HG02588 (cell line): ENCODE data around the gene HVCN1.

ENCODE experiments used
- ATAC-seq: cut with Tn5 transposase; IDR thresholded peaks from one replicate; pipeline ENCODE4 v1.9.1; 2021; ENCODE audit warnings: mild to moderate bottlenecking, moderate library complexity; ENCODE audit not compliant: unreplicated experiment

Gene HVCN1

DNA sequence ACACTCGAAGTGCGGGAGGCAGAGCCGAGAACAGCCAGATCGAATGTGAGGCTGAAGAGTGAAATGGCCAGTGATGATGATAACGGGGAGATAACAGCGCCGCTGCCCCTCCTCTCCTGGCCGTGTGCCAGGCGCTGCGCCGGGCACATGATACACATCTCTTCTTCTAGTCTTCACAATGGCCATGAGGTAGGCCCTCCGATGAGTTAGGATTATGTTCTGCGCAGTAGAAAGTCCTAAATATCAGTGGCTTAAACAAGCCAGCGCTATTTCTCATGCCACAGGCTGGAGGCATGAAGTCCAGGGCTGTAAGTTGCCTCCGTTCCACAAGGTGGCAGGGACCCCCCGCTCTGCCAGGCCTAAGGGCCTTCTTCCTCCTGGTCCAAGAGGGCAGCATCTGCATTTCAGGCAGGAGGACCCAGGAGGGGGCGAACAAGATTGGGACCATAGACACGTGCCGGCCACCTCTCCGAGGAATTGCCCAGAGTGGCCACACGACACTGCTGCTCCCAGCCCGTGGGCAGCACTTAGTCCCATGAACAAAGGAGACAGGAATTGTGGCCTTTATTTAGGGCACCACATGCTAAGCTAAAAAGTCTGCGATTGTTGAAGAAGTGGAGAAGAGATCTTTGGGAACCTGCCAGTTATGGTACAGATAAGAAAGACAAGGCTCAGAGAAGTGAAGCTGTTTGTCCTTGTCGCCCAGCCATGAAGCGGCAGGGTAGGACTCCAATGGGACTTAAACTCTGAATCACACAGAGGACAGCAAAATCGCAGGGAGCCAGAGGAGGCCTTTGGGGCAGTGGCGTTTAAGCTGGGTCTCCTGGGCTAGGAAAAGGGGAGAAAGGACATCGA lies 10.9 kb upstream of the HVCN1 start:
- no peak for ATAC-seq

DNA sequence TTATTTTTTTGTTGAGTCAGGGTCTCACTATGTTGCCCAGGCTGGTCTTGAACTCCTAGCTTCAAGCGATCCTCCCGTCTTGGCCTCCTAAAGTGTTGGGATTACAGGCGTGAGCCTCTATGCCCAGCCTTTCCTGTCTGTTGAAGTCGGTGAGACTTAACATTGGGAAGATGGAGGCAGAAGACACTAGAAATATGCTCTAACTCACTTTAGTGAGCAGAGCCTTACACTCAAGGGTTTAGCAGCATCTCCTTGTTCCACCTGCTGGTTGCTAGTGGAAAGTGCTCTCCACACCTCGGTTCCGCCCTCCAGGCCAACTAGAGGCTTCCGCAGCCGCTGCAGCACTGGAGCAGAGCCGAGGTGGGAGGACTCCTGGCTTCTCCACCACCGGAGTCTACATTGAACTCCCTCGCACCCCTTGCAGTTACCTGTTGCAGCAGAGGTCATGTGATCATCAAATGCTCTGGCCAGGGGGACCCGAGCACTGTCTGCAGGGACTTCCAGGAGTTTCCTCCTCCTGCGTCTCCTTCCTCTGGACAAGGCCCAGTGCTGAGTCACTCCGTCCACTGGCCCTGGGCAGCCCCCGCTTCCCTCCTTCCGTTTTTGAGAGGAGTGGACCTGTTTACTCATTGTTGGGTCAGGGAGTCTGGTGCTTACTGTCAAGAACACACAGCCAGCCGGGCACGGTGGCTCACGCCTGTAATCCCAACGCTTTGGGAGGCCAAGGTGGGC lies 9.4 kb upstream of the HVCN1 start:
- peak; percentile 76 for ATAC-seq

DNA sequence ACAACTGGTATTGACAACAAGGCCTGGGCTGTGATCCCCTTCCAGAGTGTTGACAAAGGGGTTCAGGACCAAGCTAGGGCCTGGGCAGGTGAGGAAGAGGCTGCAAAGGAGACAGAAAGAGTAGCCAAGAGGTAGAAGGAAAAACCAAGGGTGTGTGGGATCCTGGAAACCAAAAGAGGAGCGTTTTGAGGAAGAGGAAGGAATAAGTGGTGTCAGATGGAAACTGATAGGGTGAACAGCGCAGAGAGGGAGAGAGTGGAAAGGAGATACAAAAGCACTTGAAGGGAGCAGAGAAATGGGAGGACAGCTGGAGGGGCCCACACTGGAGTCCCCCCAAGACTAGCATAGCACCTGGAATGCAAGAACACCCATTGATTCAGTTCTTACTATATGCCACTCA lies 8.3 kb upstream of the HVCN1 start:
- no peak for ATAC-seq

DNA sequence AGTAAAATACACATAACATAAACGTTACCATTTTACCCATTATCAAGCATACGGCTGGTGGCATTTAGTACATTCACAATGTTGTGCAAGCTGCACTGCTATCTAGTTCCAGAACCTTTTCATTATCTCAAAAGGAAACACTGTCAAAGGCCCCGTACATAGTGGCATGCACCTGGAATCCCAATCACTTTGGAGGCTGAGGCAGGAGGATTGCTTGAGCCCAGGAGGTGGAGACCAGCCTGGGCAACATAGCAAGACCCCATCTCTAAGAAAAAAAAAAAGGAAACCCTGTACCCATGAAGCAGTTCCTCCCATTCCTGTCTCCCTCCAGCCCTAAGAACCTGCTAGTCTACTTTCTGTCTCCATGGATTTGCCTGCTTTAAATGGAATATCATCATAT lies 7.4 kb upstream of the HVCN1 start:
- ATAC-seq, result no peak

DNA sequence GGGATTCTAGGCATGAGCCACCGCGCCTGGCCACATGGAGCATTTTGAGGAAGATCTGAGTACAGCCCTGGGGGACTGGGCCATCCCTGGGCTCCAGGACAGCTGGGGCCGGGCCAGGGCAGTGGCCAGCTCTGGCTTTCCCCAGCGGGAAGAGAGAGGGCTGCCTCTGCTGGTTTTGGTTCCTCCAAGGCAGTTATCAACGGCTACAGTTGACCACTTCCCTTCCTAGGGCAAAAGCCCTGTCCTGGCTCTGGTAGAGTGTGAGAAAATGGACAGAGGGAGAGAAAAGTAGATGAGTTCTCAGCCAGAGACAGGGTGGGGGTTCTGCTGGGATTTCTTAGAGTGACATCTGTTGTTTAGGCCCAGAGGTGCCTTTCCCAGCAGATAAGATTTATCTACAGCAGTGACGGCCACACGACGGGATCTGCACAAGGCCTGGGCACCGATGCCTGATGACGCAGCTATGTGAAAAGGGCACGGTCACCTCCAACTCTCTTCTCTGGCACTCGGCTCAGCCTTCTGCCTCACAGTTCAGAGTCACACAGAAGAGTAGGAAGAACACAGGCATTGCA lies 5.5 kb upstream of the HVCN1 start:
- ATAC-seq, result no peak

DNA sequence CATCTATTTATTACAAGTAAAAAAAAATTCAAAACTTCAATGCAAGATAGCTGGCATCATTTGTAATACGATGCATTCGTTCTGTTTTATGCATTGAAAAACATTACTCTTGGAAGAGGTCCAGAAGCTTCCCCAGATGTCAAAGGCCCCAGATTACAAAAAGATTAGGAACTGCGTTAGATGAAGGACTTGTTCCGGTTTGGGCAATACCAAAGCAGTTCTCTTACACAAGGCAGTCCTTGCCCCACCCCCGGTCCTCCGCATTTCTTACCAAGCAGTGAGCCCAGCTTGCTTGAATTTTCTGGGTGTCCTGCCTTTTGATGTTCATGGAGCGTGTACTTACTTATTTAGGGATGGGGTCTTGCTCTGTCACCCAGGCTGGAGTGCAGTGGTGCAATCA lies 4.8 kb upstream of the HVCN1 start:
- no peak for ATAC-seq

DNA sequence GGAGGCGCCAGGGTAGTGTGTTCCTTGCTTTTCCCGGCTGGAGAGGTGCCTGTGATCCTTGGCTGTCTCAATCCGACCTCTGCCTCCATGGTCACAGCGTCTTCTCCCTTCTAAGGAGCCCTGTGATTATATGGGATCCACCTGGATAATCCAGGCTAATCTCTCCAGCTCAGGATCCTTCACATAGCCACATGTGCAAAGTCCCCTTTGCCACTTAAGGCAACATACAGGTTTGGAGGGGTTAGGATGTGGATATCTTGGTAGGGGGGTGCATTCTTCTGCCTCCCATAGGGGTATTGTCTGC lies 1.2 kb upstream of the HVCN1 start:
- ATAC-seq, result no peak

DNA sequence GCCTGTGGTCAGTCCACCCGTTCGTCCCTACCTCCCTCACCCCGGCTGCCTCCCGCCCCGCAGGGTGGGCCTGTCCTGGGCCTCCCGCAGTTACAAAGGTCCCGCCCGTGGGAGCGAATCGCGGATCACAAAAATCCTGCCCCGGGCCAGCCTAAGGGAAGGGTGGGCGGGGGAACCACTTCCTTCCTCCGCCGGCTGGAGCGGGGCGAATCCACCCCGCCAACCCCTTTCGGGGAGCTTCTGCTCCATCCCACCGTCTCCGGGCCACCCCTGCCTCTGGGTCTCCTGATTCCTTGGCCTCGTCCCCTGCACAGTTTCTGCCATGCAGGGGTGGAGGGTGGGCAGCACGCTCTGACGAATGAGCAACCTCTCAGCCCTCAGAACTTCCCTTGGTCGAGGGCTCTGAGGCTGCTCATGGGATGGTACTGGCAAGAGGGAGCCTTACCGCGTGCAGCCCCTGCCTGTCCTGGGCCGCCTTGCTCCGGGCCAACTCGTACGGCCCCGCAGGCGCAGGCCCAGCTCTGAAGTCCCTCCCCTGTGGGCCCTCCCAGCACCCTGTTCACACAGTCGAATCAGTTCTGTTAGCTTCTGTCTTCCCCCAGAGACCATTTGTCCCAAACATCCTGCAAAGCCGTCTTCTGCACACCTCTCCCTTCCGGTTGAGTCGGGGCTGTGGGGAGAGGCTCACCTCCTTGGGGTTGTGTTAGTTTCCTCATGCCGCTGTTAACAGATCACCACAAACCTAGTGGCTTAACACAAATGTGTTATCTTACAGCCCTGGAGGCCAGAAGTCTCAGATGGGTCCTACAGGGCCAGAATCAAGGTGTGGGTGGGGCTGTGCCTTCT lies 589 bp upstream of the HVCN1 start:
- ATAC-seq, result no peak

DNA sequence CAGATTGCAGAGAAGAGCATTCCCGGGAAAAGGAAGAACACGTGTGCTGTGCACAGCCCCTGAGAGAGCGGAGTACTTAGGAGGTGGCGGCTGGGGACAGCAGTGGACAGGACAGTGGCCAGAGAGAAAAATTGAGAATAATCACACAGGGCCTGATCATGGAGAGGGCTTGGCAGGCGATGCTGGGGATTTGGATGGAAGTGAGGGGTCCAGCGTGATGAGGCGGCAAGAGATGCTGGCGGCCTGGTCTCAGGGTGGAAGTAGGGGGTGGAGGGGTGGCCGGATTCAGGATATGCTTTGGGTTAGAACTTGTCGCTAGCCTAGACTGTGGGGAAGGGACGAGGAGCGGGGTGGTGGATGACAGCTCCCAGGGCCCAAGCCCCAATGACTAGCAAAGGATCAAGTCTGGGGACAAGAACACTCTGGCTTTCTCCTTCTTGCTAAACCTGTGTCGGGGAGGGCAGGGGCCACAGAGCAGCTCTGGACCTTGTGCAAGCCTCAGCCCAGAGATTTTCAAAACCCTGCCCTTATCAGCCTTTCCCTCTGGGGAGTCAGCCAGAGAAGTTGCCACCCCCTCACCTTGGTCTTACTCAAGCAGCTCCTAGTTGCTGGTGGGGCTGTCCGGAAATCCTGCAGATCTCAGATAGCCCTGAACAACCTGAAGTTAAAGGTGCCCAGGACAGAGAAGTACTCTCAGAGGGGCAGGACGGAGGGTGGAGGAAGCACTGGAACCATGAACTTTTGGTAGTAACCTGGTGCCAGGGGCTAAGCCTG lies 1.3 kb downstream of the HVCN1 start:
- no peak for ATAC-seq

DNA sequence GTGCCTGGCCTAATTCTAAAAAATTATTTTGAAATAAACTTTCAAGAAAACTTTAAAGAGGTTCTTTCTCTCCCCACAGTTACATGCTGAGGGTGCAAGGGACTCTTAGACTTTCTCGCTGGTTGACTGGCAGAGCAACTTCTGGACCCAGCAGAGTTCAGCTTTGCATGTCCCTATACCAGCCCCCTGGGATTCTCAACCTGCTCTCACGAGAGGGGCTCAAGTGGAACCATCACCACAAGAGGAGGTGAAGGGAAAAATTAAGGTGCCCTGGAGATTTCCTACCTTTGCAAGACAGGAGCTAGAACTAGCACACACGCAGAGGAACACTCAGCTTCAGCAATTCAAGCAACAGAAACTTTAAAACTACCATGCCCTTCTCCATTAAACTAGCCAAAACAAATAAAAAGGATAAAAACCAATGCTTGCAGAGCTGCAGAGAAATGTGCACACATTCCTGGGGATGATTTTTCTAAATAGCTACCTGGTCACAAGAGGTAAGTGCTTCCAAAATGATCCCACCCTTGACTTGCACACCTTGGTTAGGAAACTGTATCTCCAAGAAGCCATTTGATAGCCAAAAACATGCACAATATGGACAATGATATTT lies 2.5 kb downstream of the HVCN1 start:
- ATAC-seq, result no peak

DNA sequence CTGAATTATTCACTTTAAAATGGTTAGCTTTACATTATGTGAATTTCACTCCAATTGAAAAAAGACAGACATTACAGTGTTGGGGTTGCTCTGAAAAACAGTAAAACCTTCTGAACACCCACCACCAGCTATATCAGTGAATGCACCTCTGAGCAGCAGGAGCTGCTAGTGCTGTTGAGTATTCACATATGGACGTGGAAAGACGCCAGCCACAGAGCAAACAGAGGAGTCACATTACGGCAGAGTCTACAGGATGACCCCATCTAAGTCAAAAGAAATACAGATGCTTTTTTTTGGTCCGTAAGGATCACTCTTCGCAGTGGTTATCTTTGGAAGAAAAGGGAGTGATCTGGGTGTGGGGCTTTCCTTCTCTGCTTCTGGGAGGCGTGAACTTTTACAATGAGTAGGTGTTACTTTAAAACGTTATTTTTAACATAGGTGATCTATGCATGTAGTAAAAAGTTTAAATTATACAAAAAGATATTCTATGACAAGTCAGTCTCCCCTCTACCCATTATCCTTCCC lies 4.5 kb downstream of the HVCN1 start:
- ATAC-seq, result no peak

DNA sequence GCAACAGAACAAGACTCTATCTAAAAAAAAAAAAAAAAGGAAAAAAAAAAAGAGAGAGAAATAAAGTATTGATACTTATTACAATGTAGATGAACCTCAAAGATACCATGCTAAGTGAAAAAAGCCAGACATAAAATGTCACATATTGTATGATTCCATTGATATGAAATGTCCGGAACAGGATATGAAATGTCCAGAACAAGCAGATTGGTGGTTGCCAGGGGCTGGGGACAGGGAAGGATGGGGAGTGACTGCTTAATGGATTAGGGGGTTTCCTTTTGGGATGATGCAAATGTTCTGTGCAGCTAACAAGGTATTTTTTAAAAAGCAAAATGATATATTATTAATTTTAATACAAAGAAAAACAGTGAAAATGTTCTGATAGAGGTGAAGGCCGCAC lies 5.0 kb downstream of the HVCN1 start:
- ATAC-seq, result no peak

DNA sequence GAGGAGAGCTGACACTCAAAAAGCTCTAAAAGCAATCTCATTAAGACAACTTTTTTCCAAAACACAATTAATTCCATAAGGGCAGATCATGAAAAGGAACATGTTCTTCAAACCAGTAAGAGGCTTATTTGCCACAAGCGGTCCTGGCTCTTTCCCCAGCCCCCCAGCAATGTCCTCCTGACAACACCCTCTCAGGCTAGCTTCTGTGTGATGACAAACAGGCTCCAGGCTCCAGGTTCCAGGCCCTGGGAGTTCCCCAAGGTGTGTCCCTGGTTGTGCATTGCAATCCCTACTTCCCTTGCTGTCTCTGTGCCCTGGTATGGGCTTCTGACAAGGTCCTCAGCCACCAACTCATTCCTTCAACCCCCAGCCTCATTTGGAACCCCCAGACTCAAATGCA lies 8.9 kb downstream of the HVCN1 start:
- ATAC-seq, result no peak

DNA sequence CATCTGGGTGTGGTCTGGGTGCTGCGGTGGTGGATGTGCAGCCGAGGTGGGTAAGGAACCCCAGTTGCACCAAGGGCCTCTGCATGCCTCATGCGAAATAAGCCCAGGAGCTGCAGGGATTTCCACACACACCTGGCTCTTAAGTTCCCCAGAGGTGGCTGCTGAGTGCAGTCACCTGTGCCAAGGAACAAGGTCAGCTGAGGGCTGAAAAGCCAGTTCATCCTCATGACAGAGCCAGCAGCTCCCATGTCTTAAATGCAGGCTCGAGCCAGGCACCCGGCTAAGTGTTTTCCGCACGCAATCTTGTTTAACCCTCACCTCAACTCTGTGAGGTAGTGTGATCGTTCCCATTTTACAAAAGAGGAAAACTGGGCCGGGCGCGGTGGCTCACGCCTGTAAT lies 9.7 kb downstream of the HVCN1 start:
- no peak for ATAC-seq

DNA sequence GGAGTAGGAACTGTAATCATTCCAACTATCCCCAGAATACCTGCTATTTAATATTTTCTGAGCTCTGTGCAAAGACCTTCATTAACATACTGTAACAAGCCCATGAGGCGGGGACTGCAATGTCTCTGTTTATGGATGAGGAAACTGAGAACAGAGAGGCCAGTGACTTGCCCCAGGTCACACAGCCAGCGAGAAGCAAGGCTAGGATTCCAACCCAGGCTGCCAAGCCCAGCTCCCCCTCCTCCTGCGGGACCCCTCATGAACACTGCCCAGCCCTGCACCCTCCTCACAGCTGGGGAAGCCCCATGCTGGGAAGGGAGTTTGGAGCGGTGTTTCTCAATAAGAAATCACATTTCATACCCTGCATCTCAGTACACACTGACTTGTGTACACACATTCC lies 10.9 kb downstream of the HVCN1 start:
- no peak for ATAC-seq

DNA sequence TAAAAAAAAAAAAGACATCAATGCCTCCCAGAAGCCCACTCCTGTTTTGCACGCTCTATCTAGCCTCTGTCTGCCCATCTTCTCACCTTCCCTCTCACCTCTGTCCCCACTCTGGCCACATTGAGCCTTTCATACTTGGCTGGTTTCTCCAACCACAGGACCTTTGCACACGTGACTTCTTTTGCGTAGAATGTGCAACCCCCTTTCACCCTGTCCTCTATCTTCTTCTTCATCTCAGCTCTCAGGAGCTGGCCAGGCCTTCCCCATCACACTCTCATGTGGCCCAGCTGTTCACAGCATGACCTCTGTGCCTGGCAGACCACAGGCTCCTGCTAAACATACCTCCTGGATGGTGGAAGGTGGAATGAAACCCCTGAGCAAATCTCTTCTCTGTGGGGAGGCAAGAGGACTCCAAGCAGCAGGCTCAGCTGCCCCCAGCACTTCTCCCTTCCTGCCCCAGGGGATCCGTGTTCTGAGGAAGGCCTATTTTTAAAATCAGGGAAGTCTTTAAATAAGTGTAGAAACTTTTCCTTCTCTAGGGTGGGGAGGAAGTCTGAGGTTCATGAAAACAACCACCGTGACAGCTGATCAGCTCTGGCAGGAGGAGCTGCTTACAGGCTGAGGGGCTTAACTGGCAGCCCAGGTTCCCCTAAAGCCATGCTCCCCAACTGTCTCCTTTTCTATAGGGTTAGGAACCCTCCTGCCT lies 11.6 kb downstream of the HVCN1 start:
- peak; percentile 76 for ATAC-seq

DNA sequence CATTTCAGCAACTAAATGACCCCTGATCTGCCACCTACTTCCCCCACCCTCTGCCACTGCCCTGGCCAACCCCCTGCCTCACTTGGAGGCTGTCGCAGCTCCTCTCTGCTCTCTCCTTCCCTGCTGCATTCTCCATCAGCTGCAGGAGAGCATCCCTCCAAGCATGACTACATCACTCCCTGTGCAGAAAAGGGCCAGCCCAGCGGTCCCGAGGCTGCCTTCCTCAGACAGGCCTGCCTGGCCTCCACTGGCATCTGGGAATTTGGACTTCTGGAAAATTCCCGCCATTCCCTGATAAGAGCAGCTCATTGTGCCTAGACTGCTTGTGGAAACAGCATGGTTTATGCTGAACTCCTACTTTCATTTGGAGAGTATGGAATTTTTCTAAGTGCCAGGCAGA lies 12.7 kb downstream of the HVCN1 start:
- ATAC-seq, result no peak

DNA sequence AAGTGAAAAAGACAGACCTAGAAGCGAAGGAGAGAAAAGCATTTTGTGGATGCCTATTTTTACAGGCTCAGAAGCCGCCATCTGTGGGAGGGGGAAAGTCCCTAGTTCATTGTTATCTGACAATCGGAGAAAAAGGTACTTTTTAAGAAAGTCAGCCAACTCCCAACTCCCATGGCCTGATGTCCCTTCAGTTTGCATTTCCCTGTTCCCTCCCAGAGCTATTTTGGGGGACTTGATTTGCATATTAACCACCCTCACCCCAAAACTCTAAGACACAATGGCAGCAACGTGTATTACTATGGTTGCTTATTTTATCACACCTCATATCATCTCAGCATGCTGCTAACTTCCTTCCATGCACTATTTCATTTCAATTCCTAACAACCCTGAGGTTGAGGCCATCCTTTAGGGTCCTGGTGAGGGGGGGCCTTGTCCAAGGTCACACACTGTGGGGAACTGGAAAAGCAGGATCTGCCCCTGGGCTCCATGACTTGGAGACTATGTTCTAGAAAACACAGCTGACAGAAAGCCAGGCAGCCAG lies 18.7 kb downstream of the HVCN1 start:
- peak; percentile 43 for ATAC-seq

DNA sequence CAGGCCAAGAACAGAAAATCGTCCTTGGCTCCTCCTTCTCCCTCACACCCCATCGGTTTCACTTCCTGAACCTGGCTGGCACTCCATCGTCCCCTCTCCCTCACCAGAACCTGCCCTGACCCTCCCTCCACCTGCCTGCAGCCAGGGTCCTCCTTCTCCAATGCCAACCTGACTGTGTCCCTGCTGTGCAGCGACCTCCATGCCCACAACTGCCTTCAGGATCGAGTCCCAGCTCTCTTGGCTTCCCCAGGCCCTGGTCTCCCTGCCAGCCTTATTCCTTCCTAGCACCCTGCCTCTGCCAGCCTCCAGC lies 19.8 kb downstream of the HVCN1 start:
- peak; percentile 15 for ATAC-seq
